GM19351 (cell line): ENCODE data around the gene RAB3GAP1.
"Not testable (repeated sequence)": the region's sequence is repeated elsewhere in the genome, so short reads cannot be mapped to it uniquely, and the experiment has no call there.

Experiments used
- ATAC-seq: cut with Tn5 transposase; IDR thresholded peaks from one replicate; pipeline ENCODE4 v1.9.1; 2021; ENCODE audit warnings: mild to moderate bottlenecking, moderate library complexity; ENCODE audit not compliant: unreplicated experiment

RAB3GAP1 gene

DNA sequence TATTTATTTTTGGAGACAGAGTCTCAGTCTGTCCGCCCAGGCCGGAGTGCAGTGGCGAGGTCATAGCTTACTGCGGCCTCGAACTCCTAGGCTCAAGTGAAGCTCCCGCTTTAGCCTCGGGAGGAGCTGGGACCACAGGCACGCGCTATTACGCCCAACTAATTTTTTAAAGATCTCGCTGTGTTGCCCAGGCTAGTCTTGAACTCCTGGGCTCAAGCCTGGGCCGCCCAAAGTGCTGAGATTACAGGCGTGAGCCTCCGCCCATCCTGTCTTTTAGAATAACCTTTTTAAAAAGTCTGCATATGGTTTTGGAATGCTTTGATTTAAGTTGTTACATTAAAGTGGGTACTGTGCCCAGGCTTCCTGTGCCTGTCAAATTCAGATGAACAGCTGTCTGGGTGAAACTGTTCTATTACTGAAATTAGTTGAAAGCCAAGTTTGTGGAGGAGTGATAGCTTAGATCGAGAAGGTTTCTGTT, 944 bp downstream of the RAB3GAP1 start:
- ATAC-seq, result peak; percentile 26

DNA sequence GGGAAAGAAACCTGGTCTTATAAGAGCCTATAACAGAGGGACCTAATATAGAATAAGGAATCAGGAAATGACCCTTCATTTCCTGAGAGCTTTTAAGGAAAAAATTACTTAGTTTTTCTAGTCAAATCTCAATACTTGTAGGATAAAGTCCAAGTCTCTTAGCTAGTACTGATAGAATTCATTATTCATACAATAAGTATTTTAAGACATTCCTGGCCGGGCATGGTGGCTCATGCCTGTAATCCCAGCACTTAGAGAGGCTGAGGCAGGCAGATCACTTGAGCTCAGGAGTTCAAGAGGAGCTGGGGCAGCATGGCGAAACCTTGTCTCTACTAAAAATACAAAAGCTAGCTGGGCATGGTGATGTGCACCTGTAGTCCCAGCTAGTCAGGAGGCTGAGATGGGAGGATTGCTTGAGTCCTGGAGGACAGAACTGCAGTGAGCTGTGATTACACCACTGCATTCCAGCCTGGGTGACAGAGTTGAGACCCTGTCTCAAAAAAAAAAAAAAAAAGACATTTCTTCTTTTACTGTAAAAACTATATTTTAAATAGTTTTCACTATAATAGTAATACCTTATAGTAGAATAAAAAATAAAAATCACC, 3.2 kb downstream of the RAB3GAP1 start:
- no peak for ATAC-seq

DNA sequence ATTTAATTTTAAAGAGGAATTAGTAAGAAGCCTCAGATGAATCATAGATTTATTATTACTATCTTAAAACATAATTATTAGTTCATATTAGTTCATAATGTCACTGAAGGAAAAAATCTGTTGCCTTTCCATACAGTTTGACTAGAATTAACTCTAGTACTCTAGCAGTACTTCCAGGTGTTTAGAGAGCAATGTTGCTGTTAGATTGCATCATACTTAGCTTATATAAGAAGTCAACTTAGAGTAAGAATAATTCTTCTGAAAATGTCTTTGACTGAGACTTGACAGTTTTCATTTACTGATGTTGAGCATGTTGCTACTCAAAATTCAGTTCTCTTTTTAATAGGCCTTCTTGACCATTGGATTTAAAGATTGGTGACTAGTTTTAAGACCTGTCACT, 4.7 kb downstream of the RAB3GAP1 start:
- no peak for ATAC-seq

DNA sequence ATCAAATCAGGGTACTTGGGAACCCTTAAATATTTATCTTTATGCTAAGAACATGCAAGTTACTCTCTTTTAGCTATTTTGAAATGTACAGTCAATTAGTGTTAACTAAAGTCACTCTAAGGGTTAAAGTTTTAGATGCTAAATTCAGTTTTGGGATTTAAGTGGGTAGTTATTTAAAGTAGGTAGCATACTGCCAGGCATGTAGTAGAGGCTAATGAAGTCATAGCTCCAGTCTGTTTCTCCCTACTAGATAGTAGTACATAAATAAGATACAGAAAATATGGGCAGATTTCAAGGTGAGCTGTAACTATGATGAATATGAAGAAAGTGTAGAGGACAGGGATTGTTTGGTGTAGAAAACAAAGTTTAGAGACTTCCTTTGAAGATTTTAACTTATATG, 7.5 kb downstream of the RAB3GAP1 start:
- ATAC-seq, result no peak

DNA sequence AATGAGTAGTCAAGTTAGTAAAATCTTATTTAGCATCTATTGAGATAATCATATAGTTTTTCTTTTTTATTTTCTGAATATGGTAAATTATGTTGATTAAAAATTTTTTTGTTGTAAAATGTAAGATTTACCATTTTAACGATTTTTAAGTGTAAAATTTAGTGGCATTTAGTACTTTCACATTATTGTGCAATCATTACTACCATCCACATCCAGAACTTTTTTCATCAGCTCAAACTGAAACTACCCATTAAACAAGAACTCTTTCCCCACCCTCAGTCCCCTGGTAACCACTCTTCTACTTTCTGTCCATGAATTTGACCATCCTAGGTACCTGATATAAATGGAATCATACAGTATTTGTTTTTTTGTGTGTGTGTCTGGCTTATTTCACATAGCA, 11.1 kb downstream of the RAB3GAP1 start:
- ATAC-seq, result no peak

DNA sequence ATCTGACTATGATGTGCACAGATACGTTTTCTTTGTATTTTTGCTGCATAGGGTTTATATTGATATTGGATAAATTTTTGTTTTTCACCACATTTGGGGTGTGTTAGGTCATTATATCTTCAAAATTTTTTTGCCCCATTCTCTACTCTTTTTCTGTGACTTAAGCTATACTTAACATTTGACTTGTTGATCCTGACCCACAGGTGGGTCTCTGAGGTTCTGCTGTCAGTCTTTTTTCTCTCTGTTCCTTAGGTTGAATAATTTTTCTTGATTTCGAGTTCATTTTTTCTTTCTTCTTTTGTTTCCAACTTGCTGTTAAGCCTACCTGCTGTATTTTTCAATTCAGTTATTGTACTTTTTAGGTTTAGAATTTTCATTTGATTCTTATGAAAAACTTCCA, 12.1 kb downstream of the RAB3GAP1 start:
- no peak for ATAC-seq

DNA sequence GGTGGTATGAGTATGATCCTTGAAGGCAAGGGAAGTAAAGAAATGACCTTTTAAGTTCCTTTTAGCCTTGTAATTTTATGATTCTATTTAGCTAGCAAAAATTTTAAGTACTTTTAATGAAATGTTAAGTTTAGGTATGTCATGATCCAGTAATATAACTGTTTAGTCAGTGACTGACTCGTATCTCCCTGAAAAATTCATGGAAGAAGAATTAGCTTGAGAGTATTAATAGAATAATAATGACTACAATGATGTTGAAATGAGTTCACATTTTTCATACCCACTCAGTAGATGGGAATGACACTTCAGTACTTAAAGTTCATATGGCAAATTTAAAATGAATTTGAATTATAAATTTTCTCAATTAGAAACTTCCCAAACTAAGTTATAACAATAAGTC, 14.6 kb downstream of the RAB3GAP1 start:
- no peak for ATAC-seq

DNA sequence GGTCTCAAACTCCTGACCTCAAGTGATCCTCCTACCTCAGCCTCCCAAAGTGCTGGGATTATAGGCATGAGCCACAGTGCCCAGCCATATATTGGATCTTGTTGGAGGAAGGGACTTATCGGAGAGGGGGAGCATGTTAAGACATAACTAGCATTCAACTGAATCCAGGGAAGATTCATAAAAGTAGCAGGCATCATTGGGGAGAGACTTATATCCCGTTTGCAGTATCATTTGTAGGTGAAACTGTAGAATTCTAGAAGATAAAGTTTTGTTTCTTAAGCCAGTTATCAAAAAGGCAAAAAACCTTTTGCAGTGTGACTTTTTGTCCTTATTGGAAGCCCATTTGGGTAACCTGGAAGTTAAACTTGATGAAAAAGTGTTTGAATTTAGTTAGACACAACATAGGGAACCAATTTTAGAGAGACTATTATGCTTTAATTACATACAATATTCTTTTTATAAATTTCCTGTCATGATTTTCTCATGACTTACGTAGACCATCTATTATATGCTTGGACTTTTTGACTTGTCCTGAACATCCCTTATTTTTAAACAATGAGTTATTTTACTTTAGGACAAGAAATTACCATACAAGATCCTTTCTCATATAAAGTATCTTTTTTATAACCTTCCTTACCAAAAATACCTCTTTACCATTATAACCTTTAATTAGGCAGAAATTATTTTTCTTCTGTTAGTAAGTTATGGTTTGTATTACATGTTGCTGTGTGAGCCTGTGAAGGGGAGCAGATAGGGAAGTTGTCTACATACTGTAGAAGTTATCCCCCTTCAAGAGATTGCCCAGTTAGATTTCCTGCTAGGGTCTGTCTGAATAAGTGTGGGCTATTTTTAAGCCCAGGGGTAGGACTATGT, 20.3 kb downstream of the RAB3GAP1 start:
- no peak for ATAC-seq

DNA sequence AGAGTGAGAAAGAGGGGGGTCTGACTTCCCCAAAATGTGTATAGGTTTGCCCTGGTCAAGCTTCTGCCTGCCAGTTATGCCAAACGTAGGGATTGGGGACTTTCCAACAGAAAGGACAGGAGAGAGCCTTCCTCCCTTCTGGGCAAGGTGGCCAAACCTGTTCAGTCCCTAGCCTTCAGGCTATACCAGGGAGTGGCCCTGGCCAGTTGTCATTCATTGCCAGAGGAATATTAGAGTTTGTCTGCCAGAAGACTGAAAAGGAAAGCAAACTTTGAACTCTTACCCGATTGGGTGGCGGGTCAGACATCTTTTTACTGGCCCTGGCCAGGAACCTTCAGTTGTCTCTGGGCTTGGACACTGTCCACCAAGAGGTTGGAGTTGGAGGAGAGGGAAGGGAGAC, 22.1 kb downstream of the RAB3GAP1 start:
- ATAC-seq, result no peak

DNA sequence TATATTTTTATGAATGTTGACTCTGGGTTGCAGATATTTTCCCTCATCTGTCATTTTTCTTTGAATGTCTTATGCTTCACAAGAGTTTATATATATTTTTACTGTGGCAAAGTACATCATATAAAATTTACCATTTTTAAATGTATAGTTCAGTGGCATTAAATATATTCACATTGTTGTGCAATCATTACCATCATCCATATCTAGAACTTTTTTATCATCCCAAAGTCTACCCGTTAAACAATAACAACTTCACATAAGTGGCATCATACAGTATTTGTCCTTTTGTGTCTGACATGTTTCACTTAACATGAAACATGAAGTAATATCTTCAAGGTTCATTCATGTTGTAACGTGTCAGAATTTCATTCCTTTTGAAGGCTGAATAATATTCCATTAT, 24.5 kb downstream of the RAB3GAP1 start:
- ATAC-seq, result no peak

DNA sequence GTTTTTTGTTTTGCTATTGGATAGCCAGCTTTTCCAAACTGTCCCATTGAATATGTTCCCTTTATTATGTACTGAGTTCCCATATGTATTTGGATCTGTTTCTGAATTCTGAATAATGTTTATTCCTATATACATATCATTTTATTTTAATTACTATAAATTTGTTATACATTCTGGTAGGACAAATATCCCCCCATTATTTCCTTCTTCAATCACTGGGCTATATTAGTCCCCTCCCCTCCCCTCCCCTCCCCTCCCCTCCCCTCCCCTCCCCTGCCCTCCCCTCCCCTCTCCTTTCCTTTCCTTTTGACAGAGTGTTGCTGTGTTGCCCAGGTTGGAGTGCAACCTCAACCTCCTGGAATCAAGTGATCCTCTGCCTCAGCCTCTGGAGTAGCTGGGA, 26.3 kb downstream of the RAB3GAP1 start:
- ATAC-seq, result no peak

DNA sequence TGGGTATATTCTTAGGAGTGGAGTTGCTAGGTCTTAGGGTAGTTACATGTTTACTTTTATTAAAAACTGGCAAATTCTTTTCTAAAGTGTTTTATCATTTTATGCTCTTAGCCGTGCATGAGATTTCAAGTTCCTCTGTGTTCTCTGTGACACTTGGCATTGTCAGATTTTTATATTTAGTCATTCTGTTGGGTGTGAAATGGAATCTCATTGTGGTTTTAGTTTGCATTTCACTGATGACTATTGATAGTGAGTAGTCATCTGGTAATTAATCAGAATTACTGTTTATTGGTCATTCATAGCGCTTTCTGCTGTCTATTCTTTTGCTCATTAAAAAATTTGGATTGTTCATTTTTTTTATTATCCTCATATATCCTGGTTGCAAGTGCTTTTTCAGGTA, 34.1 kb downstream of the RAB3GAP1 start:
- ATAC-seq, result no peak

DNA sequence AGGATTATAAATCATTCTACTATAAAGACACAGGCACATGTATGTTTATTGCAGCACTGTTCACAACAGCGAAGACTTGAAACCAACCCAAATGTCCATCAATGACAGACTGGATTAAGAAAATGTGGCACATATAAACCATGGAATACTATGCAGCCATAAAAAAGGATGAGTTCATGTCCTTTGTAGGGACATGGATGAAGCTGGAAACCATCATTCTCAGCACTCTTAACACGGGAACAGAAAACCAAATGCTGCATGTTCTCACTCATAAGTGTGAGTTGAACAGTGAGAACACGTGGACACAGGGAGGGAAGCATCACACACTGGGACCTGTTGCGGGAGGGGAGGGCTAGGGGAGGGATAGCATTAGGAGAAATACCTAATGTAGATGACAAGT, 37.5 kb downstream of the RAB3GAP1 start:
- ATAC-seq, result not testable (repeated sequence)

DNA sequence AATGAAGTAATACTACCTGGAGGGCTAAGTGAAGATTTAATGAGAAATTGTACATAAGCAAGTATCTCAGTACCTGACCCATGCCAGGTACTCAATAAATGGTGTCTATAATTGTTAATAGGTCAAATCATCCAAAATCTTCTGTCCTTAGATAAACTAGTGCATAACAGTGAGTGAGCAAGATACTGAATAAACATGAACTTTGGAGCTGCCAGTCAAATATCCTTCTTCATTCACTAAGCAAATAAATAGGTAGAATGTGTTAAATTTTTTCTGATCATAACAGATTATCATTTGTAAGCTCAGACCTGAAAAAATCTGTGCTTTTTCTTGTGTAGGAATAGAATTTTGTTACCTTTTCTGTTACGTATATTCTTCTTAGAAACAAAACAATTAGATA, 39.6 kb downstream of the RAB3GAP1 start:
- no peak for ATAC-seq

DNA sequence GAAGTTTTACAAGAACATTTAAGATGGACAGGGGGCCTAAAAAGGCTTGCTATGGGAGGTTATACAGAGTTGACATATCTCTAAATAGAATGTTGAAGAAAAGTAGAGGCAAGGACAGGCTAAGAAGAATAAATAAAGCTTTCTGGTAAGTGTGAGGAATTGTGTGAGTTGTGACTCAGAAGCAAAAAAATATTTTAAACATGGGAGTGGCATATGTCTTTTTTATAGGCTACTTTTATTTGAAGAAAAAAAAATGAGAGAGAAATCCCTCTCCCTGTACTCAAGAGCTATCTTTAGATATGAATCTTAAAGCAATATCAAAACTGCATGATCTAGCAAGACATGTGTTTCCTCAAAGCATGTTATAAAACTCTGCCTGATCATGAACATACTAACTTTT, 41.1 kb downstream of the RAB3GAP1 start:
- no peak for ATAC-seq

DNA sequence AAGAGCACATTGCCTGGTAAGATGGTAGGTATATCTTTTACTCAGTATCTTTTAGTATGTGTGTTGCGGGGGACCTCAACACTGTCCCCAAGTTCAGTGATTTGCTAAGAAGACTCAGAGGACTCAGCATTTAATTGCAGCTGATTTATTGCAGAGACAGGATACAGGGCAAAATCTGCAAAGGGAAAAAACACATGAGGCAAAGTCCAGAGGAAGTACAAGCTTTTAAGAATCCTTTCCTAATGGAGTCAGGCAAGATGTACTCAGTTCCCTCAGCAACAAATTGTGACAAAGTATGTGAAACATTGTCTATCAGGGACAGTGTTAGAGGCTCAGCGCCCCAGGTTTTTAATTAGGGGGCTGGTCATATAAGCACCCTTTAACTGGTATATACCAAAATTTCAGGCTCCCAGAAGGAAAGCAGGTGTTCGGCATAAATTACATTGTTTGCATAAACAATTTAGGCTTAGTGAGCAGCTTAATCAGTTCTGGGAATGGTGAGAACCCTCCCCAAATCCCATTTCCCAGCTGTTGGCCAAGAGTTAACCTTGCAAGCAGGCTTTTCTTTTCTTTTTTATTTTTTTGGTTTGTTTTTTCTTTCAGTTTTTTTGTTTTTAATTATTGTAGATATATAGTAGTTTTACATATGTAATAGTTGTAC, 41.7 kb downstream of the RAB3GAP1 start:
- ATAC-seq, result no peak

DNA sequence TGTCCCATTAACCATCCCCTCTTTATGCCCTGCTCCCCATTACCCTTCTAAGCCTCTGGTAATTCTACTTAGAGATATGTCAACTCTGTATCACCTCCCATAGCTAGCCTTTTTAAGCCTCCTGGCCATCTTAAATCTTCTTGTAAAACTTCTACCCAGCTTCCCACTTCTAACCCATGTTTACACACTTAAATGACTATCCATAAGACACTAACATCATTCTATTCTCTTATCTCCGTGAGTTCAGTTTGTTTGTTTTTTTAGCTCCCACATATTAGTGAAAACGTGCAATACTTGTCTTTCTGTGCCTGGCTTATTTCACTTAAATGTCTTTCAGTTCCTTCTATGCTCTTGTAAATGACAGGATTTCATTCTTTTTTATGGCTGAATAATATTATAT, 42.4 kb downstream of the RAB3GAP1 start:
- ATAC-seq, result no peak

DNA sequence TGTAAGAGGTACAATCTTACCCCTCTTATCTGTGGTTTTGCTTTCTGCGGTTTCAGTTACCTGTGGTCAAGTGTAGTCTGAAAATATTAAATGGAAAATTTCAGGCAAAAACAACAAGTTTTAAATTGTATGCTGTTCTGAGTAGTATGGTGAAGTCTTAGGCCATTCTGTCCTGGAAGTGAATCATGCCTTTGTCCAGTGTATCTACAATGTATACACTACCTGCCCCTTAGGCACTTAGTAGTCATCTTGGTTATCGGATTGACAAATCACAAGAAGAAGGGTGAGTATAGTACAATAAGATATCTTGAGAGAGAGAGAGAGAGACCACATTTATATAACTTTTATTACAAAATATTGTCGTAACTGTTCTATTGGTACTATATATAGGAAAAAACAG, 43.5 kb downstream of the RAB3GAP1 start:
- no peak for ATAC-seq

DNA sequence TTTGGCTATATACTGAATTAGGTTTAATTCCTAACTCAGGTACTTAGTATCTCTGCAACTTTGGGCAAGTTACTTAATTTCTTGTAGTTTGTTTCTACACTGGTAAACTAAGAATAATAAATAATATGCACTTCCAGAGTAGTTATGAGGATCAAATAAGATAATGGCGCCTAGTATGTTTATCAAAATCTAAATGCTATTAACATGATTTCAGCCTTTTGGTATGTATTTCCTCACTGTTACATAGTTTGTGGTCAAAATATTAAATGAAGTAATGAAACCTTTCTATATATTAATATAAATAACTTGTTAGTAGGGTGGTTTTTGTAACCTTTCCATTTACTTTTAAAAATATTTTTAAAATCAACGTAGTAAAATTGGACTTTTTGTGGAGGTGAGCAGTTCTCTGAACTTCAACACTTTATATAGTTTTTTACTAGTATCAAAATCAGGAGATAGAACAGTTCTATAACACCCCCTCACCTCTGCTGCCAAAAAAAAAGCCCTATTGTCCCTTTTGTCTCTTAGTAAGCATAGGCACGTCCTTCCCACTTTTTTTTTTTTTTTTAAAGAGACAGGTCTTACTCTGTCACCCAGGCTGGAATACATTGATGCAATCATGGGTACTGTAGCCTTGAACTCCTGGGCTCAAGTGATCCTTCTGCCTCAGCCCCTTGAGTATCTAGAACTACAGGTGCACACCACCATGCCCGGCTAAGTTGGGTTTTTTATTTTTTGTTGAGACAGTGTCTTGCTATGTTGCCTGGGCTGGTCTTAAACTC, 44.8 kb downstream of the RAB3GAP1 start:
- ATAC-seq, result no peak

DNA sequence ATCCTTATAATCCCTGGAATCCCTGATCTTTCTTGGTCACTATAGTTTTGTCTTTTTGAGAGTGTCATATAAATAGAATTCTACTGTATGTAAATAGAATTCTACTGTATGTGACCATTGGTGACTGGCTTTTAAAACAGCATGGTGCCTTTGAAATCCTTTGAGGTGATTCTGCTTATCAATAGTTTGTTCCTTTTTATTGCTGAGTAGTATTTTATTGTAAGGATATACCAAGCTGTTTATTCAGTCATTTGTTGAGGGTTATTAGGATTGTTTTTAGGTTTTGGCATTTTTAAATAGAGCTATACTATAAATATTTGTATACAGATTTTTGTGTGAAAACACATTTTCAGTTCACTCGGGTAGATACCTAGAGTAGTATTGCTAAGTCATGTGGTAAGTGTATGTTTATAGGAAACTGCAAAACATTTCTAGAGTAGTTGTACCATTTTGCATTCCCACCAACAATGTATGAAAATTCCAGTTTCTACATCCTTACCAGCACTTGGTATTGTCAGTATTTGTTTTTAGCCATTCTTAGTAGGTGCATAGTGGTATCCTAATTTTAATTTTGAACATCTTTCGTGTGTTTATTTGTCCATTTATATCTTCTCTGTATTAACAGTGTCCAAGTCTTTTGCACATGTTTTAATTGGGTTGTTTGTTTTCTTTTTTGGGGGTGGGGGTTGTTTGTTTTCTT, 45.6 kb downstream of the RAB3GAP1 start:
- ATAC-seq, result no peak
